Stimulated activated CD8-positive, alpha-beta memory T cell treated with anti-CD3 and anti-CD28 coated beads, Interleukin-15, amount 100 ng/mL, for 1 hour (primary cell): ENCODE data around the gene PLCB1.

ENCODE experiments used
- DNase-seq: peaks from one replicate; pipeline ENCODE4 v3.0.0-alpha.2; 2020; ENCODE audit warnings: low read depth

PLCB1 gene

DNA sequence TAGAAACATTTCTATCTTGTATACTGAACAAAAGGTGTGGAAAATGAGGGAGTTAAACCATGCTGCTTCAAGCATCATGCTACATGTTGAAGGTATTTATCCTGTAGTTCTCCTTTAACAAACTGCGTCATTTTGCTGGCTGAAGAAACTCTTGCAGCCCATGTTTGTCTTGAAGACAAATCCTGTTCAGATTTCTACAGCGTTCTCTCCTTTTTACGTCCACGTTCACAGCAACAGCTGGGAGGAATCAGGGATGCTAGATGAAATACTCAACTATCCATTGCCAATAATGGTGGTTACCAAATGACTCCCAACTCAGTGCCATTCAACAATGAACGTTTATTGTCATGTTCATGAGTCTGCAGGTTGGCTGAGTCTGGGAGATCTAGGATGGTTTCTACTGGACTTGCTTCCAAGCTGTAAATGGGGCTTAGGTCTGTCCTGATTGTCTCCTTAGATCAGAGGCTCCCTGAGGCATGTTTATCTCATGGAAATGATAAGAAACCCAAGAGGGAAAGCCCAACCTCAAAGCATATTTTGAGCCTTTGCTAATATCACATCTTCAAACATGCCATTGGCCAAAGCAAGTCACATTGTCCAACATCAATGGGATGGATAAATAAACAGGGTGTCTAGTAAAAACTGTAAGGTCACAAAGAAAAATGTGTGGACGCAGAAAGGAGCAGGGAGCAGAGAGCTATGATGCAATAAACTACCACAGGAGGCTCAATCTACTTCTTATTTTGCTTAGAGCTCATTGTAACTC lies 2.7 kb upstream of the PLCB1 start:
- DNase-seq: no peak

DNA sequence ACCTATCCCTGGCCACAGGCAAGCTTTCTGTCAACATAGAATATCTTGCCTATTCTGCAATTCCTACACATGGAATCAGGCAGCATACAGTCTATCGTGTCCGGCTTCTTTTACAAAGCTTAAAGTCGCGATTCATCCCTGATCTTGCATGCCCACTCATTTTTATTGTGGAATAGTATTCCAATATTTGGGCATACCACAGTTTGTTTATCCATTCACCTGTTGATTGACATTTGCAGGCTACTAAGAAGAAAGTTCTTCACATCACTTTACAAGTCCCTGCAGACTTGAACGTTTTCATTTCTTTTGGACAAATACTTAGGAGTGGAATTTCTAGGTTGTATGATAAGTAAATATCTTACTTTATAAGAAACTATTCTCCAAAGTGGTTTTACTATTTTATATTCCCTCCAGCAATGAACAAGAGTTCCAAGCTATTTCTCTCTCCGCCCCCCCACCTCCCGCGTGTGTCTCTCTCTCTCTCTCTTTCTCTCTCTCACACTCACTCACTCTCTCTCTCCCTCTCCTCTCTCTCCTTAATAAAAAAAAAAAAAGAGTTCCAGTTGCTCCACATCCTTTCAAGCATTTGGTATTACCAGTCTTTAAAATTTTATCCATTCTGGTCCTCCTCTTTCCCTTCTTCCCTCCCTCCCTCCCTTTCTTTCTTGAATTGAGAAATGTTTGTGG lies 1.1 kb upstream of the PLCB1 start:
- DNase-seq: no peak

DNA sequence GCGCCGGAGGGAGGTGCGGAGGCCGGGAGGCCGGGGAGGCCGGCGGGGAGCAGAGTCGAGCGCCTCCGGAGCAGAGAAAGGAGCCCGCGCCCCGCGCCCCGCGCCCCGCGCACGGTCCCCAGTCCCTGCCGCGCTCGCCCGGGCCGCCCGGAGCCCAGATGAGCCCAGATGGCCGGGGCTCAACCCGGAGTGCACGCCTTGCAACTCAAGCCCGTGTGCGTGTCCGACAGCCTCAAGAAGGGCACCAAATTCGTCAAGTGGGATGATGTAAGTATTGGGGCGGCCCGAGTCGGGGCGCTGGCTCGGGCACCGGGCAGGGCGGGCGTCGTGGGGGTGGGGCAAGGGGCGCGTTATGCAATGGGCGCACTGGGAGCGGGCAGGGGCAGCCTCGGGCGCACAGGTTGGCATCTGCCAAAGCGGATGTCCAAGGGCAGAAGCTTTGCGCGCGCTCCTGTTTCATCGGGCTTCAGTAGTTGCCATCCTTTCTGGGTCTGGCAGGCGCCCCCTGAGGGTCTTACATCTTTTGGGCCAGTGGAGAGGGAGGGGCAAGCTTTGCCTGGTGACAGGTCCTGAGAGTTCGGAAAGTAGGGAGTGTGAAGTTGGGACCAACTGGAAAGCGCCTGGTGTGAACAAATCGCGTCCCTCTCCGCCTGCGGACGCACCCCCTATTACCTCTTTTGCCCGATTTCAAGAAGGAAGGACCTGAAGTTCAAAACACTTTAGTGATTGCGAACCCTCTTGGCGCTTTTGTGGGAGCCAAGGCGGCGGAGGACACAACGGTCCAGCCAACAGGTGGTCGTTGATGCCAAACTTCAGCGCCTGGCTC lies 631 bp downstream of the PLCB1 start:
- DNase-seq: no peak

DNA sequence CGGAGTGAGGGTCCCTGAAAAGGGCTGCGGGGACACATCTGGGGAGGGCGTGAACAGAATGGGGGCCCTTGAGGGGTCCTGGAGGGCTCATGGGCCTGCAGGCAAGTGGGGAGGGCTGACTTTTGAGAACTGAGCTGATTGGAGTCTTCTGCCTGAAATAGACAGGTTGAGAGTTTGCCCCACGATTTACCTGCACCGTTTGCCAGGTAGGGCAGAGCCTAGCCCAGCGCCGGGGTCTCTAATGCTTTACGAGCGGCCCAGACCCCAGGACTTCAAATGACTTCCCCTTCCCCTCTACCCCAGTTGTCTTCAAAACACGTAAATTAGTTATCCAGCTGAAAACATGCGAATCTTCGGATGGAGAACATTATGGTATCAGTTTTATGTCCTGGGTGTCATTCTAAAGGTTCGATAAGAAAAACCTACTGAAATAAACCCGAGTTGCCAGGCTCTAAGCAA lies 1.3 kb downstream of the PLCB1 start:
- DNase-seq: no peak

DNA sequence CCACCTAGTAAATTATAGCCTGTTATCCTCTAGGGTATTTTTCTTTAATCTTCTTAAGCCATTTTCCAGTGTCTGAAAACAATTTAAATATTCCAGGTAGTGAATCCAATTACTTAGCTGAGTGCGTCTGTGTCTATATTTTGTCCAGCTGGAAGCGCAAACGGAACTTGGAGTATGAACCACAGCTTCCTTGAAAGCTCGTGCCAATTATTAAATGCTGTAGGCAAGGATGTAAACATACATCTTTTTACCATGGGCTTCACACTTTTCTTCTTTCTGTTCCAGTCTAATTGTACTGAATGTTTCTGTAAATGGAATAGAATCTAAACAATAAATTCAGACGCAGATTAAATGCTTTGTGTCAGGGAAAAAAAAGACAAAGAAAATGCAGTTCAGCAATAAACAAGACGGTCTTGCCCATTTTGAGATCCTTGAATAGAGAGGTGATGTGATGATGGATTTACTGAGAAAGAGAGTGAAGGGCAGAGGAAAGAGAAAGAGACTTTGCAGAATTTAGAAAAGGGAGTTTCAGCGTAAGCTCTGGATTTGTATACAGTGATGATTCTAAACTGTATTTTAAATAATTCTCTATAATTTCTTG lies 1.9 kb downstream of the PLCB1 start:
- DNase-seq: no peak

DNA sequence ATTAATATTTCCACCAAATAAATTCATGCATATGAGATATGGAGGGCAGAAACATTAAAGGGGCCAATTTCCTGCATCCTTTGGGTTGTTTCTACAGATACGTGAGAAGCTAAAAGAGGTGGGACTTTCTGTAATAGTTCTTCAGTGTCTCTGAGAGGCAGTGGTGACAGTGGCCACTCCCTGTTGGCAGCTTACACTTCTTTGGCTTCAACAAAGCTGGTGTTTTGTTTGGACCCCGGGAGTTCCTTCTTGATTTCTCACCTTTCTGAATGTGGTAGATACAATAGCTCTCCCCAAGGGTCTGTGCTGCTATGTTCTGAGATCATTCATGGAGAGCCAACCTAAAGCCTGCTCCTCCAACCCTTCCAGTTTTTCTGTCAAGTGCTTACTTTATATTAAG lies 7.8 kb downstream of the PLCB1 start:
- DNase-seq: no peak

DNA sequence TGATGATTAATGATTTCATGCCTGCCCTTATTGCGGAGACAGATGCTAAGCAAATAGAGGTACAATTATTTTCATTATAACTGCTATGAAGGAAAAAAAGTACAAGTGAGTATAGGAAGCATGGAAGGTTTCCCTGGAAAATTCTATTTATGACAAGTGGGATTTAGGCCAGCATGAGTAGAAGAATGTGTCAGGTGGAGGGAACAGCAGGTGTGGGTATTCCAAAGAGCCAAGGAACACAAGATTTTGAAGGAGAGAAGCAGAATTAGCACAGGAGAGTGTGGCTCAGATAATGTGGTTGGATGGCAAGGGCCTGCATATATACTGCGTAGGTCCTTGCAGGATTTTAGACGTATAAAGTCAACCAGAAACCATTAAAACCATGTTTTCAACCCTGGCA lies 11.4 kb downstream of the PLCB1 start:
- no peak for DNase-seq

DNA sequence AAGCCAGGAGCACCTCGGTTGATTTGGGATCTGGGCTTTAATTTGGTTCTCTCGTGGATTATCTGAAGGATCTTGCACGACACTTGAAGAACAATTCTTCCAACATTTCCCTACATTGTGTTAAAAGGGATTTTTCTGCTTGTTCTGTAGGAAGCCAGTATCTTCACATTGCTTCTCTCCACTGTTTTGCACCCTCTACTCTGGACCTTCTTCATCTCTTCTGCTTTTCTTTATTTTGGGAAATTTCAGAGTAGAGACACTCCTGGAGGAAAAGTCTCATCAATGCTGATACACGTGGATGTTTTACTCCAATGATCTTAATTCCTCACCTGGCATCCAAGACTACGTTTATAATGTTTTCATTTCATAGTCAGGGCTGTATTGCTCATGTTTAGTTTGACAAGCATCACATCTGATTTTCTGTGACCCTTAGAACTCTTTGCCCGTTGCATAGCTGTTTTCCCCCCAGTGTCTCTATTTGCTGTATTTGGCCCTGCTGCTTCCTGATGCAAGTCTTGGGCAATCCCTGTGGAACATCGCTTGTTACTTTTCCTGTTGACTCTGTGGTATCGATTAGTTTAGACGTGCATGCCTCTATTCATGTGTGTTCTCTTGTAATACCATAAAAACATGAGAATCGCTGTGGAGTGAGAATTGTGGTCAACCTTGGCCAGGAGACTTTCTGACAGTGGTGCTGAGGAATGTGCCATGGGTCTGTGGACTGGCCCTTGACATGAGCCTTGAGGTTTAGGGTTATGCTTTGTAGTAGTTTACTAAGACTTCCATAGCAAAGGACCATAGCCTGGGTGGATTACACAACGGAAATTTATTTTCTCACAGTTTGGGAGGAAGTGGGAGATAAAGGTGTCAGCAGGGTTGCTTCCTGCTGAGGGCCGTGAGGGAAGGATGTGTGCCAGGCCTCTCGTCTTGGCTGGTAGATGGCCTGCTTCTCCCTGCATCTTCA lies 12.5 kb downstream of the PLCB1 start:
- DNase-seq: no peak

DNA sequence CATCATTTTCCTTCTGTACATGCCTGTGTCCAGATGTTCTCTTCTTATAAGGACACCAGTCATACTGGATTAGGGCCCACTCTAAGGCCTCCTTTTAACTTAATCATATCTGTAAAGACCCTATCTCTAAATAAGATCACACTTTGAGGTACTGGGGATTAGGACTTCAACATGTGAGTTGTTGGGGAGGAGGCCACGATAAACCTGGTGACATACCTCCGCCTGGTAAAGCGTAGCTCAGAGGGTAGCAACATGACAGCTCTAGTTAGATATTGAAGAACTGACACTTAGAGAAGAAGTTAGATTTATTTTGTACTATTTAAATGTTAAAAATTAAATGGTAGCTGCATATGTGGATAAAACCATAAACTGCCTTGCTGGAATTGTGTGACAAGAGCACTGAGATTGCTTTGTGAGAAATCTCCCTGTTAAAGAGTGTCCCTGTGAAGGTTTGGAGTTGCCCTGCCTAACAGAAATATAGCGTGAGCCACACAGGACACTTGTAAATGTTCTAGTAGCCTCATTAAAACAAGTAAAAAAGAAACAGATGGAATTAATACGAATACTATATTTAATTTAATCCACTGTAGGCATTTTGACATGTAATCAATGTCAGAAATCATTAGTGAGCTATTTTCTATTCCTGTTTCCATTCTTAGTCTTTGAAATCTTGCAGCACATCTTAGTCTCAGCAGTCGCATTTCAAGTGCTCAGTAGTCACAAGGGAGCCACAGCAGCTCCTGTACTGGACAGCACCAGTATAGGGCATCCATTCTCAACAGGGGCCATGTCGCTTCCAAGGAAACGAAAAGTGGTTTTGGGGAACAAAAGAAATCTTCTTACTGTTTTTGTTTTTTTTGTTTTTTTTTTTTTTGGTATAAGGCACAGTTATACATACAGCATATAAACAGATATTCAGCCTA lies 13.4 kb downstream of the PLCB1 start:
- DNase-seq: no peak

DNA sequence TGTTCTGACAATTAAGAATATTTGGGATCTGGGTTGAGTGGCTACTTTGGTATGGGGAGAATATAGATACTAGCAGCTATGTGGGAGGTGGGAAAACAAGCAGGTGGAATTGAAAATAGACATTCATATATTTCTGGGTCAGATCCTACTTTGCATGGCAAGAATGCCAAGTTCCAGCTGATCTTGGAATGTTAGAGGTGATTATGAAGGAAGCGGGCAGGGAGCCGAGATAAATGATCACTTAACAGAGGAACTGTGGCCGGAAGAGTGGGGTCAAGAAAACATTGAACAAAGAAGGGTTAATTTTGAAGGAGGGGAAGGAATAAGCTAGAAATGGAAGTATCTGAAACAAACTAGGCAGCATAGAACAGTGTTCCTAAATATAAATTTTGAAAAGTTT lies 15.4 kb downstream of the PLCB1 start:
- DNase-seq: no peak

DNA sequence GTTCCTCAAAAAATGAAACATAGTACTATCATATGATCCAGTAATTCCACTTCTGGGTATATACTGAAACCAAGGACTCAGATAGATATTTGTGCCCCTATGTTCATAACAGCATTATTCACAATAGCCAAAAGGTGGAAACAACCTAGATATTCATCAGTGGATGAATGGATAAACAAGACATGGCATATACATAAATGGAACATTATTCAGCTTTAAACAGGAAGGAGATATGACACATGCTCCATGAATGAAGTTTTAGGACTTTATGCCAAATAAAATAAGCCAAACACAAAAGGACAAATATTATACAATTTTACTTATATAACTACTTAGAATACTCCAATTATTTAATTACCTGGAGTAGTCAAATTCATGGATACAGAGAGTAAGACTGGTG lies 16.4 kb downstream of the PLCB1 start:
- no peak for DNase-seq

DNA sequence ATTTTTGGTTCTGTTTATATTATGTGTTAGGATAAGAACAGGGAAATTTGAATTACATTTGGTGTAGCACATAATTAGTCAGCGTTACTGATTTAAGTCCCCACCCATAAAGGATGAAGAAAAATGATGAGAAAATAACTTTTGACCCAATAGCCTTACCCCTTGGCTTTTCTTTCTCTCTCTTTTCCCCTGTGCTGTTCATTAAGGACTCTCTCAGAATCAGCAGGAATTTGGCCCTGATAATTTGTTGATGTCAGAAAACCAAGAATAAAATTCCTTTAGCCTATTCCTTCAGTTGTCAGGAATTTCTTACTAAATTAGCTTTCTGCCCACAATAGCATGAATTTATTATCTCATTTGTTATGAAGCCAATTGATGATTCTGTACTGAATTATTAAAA lies 18.5 kb downstream of the PLCB1 start:
- no peak for DNase-seq

DNA sequence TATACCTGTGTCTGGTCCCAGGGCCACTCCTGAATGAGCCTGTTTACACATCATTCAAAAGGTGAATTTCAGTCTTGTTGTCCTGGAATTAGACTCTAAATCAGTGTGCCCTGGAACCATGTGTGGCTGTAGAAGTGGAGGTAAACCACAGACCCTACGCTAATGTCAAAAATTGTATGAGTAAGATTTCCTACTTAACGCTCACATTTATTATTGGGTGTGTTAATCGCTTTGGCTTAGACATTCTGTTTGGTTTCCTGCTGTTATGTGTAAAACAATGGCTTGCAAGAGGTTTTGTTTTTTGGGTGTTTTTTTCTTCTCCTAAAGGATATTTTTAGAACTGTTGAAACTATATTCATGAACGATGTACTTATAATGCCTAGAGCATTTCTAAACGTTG lies 19.3 kb downstream of the PLCB1 start:
- DNase-seq: no peak

DNA sequence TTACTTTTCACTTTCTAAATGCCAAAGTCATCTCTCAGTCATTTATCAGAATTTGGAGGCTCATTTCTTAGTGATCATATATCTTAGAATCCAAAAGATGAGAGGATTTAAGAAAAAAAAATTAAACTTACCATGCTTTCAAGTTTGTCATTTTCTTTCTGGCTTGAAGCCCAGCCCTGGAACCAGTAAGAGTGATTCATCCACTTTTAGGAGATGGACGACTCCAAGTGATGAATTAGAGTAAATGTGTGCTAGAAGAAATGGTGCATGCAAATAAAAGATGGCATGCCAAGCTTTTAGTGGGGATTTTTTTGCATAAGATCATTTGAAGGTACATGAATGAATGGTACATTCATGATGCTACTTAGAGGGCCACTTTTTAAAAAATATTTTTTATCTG lies 20.1 kb downstream of the PLCB1 start:
- DNase-seq: no peak

DNA sequence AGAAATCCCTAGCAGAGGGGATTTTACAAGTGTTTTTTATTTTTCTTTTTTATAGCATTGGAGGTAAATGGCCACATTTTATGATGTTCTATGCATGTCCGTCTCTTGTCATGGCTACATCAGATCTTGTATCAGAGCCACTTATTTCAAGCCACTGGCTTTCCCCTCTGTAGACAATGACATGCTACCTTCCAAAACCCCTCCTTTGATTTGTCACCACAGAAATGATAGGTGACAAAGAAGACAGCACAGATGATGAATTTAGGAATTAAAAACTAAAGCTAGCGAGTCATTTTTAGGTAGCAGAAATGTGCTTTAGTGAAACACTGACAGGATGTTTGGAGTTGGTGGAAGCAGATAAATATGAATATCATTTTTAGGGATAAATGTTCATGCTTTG lies 20.8 kb downstream of the PLCB1 start:
- DNase-seq: no peak

DNA sequence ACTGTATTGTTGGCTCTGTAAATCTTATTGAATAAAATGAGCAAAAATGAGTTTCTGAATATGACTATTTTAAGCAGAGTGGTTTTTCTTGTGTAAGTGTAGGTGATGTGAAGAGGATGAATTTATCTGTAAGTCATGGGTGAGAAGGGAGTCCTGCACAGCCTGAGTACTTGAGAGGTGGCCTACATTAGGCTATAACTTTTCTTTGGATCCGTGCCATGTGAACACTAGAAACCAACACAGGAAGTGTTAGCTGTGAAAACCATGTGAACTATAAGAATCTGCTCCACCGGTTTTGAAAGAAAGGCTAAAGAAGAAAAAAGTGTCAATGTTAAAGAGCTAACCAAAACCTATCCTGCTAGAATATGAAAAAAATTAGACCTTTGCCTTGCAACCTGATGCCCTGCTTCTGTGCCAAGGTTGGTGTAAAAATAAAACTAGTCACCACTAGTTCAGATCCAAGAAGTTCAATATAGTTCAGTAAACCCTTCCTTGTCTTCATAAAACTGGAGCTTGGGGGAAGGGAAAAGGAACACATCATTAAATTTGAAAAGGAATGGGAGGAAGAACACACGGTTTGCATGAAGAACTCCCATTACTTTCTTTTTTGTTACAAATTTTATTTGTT lies 21.3 kb downstream of the PLCB1 start:
- DNase-seq: no peak

DNA sequence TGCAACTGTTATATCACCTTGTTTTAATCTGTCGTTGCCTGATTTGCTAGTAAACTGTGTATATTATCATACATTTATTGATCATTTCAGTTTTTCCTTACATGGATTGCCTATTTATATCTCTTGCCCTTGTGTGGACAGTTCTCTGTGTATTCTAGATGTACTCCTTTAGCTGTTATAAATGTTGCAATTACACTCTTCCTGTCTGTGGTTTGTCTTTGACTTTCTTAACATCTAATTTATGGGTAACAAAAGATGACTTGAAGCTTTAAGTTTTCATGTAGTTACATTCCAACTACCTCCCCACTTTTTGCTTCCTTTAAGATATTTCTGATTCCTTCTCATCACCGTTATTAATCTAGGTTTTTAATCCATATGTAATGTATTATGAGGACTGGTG lies 22.6 kb downstream of the PLCB1 start:
- DNase-seq: no peak

DNA sequence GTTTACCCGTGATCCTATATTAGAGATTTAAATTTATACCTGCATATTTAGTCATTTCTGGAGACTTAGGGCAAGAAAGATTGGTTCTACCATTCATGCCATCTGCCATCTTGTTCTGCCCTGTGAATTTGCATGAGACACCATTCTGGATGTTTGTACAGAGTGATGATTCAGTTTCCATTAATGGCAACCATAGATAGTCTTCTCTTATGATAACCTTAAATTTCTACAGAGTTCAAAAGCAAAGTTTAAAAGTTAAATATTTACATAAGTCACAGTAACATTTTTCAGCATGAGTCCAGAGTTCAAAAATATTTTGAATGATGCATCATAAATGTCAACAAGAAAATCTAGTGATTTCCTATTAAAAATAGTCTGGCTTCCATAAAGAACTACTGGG lies 23.2 kb downstream of the PLCB1 start:
- no peak for DNase-seq

DNA sequence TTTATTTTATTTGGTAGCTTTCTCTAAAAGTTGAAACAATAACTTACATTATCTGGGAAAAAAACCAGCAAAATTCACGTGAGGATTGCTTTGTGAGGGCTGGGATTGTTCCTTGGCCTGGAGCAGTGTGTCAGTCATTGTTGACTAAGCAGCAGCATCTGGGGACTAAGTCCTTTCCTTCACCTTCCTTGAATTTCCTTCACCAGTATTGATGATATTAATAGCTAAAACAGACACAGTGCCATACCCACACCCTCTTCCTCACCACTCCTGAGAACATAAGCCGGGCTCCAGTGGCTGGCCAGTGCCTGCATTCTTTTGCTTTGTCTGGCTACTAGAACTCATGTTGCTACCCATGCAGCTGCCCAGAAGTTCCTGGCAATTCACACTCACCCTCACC lies 23.7 kb downstream of the PLCB1 start:
- DNase-seq: no peak
